ENCODE measurements around the gene DSCAM.
"Not testable (repeated sequence)": the region's sequence is repeated elsewhere in the genome, so short reads cannot be mapped to it uniquely, and the experiment has no call there.

Gene DSCAM

DNA sequence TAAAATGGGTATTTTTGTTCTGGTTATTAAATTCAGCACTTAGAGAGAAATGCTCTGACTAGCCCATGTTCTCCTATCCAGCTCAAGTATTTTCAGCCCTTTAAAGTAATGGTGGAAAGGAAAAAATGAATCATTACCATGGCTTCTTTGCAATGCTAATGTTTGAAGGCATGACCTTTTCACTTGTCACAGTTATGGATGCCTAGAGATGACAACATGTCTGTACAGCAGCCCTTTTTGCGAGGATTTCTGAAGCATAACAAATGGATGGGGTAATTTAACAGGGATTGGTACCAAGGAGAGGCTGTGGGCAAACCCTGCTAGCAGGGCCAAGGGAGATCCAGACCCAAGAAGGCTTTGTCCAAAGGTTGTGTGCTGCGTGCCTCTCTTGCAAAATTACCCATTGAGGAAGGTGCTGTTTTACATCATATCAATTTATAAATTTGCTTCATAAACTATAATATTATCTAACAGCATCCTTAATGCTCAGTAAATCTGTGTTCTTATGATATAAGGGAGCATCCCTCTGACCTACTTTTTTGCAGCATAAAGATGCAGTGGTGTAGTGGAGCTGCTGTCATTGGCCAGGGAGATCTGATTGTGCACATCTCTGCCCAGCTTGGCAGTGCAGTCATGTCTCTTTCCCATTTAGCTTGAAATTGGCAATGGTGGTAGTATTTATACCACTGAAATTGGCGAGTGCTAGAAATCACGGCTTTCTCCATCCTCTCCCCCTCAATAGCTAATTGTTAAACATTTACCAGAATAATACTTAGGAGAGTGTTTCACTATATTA lies 652.6 kb downstream of the DSCAM start:
- Mint-ChIP-seq H3K36me3 (no peaks in the 10 kb centered on the region), H3K4me3 (no peak overlapping the region), H3K4me1 (no peaks in the 10 kb centered on the region), H3K9me3 (peaks cover 12% of the 10 kb centered on the region), H3K27ac (no peak overlapping the region)
- no peak for ATAC-seq
- no peak for DNase-seq (ENCODE audit: low spot score in 2 of 2)

DNA sequence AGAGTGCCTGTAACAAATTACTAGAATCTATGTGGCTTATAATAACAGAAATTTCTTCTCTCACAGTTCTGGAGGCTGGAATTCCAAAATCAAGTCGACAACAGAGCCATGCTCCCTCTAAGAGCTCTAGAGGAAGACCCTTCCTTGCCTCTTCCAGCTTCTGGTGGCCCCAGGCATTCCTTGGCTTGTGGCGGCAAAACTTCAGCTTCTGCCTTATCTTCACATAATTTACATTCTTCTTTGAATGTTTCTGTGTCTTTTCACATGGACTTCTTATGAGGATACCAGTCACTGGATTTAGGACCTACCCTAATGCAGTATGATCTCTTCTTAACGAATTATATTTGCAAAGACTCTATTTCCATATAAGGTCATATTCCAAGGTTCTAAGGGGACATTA lies 655.3 kb downstream of the DSCAM start:
- ATAC-seq = no peak

DNA sequence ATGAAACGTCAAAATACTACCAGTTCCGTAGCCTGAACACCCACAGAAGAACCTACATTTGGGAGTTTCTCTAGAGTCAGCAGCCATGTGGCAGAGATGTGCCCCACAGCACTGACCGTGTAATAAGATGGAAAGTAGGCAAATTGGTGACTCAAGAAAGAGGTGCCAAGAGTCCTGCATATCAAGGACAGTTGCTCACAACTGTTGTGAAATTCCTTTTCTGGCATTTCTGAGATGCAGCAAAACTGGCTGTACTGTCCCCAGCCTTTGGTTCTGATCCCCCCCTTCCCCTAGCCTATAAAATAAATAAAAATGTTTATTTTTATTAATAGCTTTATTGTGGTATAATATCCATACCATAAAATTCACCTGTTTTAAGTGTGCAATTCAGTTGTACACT lies 655.8 kb downstream of the DSCAM start:
- Mint-ChIP-seq H3K4me1 (no peaks in the 10 kb centered on the region), H3K9me3 (peaks cover 7% of the 10 kb centered on the region), H3K36me3 (no peaks in the 10 kb centered on the region), H3K27ac (no peak overlapping the region), H3K4me3 (no peak overlapping the region)
- ATAC-seq (no peak), DNase-seq (ENCODE audit: low spot score in 2 of 2) (no peak)

More for the DNA sequence above, 655.3 kb downstream of the DSCAM start:
- no peaks in the 10 kb centered on the region for H3K4me1 Mint-ChIP-seq
- DNase-seq (ENCODE audit: low spot score in 2 of 2) = no peak
- H3K27ac Mint-ChIP-seq = no peak overlapping the region
- no peak overlapping the region for H3K4me3 Mint-ChIP-seq
- no peaks in the 10 kb centered on the region for H3K36me3 Mint-ChIP-seq
- peaks cover 9% of the 10 kb centered on the region for H3K9me3 Mint-ChIP-seq

DNA sequence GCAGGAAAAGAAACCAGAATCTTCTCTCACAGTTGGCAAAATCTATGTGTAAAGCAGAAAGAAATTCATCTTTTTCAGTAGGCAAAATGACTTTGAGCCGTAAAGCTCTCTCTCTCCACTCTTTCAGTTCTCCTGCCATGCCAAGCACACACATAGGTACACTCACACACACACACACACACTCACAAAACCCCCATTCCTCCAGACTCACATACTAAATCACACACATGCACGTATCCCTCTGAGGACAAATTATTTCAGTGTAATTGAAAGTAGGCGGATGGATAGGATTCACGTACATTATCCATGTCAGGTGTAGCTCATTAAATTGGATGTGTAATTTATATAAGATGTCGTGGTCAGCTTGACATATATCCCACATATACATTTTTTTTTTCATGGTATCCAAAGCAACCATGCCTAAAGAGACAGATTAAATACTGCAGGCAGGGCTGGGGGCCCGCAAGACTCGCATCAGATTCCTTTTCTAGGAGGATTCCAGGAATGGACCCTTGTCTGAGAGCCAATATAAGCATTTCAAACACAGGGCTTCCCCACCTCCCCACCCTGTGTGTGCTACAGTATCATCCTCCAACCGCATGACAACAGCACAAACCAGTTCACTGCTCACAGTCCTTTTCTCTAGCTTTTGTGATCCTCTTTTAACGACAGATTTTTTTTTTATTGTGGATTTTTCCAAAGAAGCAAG lies 658.9 kb downstream of the DSCAM start:
- Mint-ChIP-seq H3K4me3 (no peak overlapping the region), H3K27ac (no peak overlapping the region), H3K4me1 (no peaks in the 10 kb centered on the region), H3K9me3 (peaks cover 11% of the 10 kb centered on the region), H3K36me3 (no peaks in the 10 kb centered on the region)
- no peak for DNase-seq (ENCODE audit: low spot score in 2 of 2)
- no peak for ATAC-seq

DNA sequence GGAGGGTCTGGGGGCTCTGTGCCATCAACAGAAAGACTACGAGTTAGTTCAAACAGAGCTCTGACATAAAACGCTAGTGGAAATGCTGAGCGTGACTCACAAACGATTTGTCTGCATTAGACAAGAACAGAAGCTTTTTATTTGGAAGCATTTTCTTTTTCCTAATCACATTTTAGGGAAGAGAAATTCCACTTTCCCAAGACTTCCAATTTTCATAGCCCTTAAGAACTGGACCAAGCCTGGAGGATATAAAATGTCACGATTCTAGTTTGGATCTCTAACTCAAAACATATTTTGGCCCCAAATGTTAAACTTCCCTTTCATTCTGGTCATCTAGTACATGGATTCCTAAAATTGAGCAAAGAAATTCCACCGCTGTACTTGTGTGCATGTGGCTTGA lies 659.7 kb downstream of the DSCAM start:
- Mint-ChIP-seq H3K4me1 (no peaks in the 10 kb centered on the region), H3K4me3 (no peak overlapping the region), H3K27ac (no peak overlapping the region), H3K9me3 (peaks cover 7% of the 10 kb centered on the region), H3K36me3 (no peaks in the 10 kb centered on the region)
- ATAC-seq = no peak
- no peak for DNase-seq (ENCODE audit: low spot score in 2 of 2)

DNA sequence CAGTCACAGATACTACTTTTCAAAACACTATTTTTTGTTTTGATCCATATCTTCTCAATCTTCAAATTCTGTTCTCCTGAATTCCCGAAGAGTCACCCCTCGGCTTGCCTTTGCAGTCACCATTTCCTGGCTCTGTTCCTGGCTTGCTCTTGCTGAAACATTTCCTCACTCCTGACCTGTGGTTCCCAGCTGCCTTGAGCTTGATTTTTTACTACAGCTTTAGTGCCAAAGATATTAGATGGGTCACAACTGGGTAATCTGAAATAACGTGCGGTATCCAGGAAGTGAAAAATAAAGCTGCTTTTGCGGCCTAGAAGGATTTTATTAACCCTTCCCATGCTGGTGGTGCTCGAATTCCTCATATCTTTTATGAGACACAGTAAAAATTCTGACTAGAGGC lies 660.9 kb downstream of the DSCAM start:
- peaks cover 16% of the 10 kb centered on the region for H3K9me3 Mint-ChIP-seq

DNA sequence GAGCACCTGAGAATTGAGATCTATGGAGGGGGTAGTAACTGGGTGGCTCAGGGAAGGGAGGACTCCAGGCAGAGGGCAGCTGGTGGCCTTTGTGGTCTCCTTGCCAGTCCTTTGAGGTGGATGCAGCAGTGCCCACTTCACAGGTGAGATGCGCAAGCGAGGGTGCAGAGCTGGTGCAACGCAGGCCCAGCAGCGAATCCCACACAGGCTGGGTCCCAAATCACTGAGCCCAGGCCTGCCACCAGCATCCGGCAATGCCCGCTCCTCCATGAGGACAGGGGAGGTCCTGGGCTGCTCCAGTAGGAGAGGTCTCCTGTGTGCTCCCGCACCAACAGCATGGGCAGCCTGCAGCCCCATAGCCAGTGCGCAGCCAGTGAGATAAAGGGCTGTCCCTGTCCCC lies 661.8 kb downstream of the DSCAM start:
- Mint-ChIP-seq H3K4me3 (no peak overlapping the region), H3K4me1 (no peaks in the 10 kb centered on the region), H3K27ac (no peak overlapping the region), H3K36me3 (no peaks in the 10 kb centered on the region), H3K9me3 (peaks cover 21% of the 10 kb centered on the region)
- no peak for DNase-seq (ENCODE audit: low spot score in 2 of 2)
- ATAC-seq = no peak

More for the DNA sequence above, 660.9 kb downstream of the DSCAM start:
- no peaks in the 10 kb centered on the region for H3K36me3 Mint-ChIP-seq
- DNase-seq (ENCODE audit: low spot score in 2 of 2) (no peak), ATAC-seq (no peak)
- H3K4me3 Mint-ChIP-seq = no peak overlapping the region
- no peak overlapping the region for H3K27ac Mint-ChIP-seq
- no peaks in the 10 kb centered on the region for H3K4me1 Mint-ChIP-seq

DNA sequence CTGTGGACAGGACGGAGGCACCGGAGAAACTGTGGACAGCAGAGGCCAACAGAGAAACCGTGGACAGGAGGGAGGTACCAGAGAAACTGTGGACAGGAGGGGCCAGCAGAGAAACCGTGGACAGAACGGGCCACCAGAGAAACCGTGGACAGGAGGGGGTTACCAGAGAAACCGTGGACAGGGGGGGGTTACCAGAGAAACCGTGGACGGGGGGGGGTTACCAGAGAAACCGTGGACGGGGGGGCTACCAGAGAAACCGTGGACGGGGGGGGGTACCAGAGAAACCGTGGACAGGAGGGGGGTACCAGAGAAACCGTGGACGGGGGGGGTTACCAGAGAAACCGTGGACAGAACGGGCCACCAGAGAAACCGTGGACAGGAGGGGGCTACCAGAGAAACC lies 664.5 kb downstream of the DSCAM start:
- not testable (repeated sequence) for H3K27ac Mint-ChIP-seq; ATAC-seq; DNase-seq (ENCODE audit: low spot score in 2 of 2); H3K4me3 Mint-ChIP-seq; H3K4me1 Mint-ChIP-seq; H3K36me3 Mint-ChIP-seq
- peaks cover 19% of the 10 kb centered on the region for H3K9me3 Mint-ChIP-seq

DNA sequence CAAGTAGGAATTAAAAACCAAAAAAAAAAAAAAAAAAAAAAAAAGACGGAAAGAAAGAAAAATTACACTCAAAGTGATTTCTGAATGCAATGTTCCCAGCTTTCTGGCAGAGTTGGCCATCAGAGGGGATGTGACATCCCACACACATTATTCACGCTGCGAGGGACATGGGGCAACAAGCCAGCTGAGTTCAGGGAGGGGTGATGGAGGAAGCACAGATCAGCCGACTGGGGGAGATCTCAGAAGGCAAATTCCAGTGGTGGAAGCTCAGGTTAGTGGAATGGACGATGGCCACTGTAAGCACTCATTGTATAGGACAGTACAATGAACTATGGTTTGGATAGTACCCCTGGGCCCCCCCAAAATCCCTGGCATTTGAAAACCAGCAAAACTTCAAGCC lies 667.8 kb downstream of the DSCAM start:
- no peak for DNase-seq (ENCODE audit: low spot score in 2 of 2)
- H3K27ac Mint-ChIP-seq = no peak overlapping the region
- H3K4me3 Mint-ChIP-seq = no peak overlapping the region
- no peaks in the 10 kb centered on the region for H3K4me1 Mint-ChIP-seq
- peaks cover 22% of the 10 kb centered on the region for H3K9me3 Mint-ChIP-seq
- H3K36me3 Mint-ChIP-seq = no peaks in the 10 kb centered on the region
- no peak for ATAC-seq

DNA sequence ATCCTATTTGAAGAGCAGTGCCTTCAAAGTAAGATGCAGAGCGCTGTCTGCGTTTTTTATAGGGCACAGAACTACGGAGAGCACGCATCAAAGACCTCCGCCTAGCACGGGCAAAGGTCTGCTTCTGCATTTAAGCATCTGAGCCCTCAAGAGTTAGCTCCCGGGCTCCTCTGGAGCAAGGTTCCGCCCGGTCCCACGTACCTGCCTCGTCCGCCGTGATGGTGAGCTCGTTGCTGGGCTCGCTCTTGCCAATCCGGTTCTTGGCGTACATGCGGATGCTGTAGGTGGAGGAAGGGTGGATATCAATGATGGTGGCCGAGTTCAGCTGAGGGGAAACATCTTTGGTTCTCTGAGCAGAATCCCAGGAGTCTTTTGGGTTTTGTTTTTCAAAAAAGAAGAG lies 668.2 kb downstream of the DSCAM start:
- no peaks in the 10 kb centered on the region for H3K36me3 Mint-ChIP-seq
- H3K27ac Mint-ChIP-seq = no peak overlapping the region
- no peak overlapping the region for H3K4me3 Mint-ChIP-seq
- H3K4me1 Mint-ChIP-seq = no peaks in the 10 kb centered on the region
- DNase-seq (ENCODE audit: low spot score in 2 of 2) = no peak
- peaks cover 22% of the 10 kb centered on the region for H3K9me3 Mint-ChIP-seq
- no peak for ATAC-seq

DNA sequence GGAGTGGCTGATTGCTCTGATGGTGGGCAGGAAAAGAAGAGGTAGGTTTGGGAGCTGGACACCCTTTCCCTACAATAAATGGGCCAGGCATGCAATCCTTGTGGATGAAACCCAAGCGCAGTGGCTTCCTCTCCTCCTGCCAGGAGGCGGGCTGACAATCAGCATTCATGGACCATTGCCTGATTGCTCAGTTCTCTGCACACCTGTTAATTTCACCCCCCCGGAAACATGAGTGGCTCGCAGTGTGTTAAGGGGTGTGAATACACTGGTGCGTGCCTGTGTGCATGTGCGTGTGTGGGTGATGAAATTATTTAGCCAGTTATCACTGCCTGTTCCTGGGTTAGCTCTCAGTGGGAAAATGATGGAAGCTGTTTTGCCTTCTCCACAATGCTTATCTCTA lies 669.0 kb downstream of the DSCAM start:
- H3K9me3 Mint-ChIP-seq = peaks cover 22% of the 10 kb centered on the region
- H3K36me3 Mint-ChIP-seq = no peaks in the 10 kb centered on the region
- no peak overlapping the region for H3K27ac Mint-ChIP-seq
- ATAC-seq (no peak), DNase-seq (ENCODE audit: low spot score in 2 of 2) (no peak)
- no peaks in the 10 kb centered on the region for H3K4me1 Mint-ChIP-seq
- H3K4me3 Mint-ChIP-seq = no peak overlapping the region

DNA sequence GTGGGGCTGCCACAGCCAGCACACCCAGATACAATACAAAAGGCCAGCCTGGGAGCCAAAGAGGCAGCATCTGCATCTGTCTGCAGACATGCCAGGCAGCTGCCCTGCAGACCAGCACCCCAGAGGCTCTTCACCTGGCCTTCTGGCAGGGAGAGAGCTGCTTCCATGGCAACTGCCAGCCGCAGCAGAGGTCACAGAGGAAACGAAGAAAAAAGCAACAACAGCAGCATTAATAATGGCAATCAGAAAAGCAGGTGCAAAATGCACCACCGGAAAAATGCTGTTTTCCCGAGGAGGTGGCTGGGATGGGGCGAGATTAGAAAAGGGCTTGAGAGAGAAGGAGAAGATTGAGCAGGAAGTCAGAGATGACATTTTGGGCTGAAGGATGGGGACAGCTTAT lies 670.2 kb downstream of the DSCAM start:
- H3K27ac Mint-ChIP-seq = no peak overlapping the region
- ATAC-seq (no peak), DNase-seq (ENCODE audit: low spot score in 2 of 2) (no peak)
- H3K4me3 Mint-ChIP-seq = no peak overlapping the region
- peaks cover 16% of the 10 kb centered on the region for H3K9me3 Mint-ChIP-seq
- H3K4me1 Mint-ChIP-seq = no peaks in the 10 kb centered on the region
- no peaks in the 10 kb centered on the region for H3K36me3 Mint-ChIP-seq

DNA sequence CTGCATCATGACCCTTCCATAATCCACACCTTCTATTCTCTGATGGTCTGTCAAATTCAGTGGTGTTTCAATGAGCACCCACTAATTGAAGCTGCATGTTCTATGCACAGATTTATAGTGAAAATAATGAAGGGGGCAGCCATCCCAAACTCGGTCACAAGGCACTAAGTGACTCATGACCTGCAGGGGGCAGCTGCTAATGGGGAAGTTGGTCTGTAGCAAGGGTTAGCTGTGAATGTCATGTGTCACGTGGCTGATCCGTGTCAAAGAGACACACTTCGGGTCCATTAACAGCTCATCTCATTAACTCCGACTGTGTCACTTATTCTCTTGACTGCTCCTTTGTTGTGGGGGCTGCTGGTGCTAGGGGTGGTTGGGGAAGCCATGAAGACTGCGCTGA lies 673.1 kb downstream of the DSCAM start:
- DNase-seq (ENCODE audit: low spot score in 2 of 2) (no peak), ATAC-seq (no peak)
- no peak overlapping the region for H3K4me3 Mint-ChIP-seq
- H3K27ac Mint-ChIP-seq = no peak overlapping the region
- H3K36me3 Mint-ChIP-seq = no peaks in the 10 kb centered on the region
- H3K9me3 Mint-ChIP-seq = peaks cover 11% of the 10 kb centered on the region
- H3K4me1 Mint-ChIP-seq = no peaks in the 10 kb centered on the region

DNA sequence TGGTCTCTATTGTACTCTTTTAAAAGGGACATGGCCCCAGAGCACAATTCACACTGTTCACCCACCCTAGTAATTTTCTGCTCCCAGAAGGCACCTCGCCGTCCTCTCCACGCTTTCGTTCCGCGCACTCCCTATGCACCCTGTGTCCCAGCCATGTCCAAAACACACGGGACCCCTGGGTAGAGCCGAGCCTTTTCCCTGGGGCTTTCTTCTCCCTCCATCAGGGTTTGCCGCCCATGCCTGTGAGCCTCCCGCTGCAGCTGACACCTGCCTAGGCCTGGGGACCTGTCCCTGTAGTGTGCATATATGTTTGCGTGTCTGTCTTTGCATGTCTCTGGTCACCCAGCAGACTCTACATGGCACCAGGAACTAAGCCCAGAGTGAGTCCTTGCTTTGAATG lies 677.0 kb downstream of the DSCAM start:
- no peak overlapping the region for H3K4me3 Mint-ChIP-seq
- ATAC-seq = no peak

DNA sequence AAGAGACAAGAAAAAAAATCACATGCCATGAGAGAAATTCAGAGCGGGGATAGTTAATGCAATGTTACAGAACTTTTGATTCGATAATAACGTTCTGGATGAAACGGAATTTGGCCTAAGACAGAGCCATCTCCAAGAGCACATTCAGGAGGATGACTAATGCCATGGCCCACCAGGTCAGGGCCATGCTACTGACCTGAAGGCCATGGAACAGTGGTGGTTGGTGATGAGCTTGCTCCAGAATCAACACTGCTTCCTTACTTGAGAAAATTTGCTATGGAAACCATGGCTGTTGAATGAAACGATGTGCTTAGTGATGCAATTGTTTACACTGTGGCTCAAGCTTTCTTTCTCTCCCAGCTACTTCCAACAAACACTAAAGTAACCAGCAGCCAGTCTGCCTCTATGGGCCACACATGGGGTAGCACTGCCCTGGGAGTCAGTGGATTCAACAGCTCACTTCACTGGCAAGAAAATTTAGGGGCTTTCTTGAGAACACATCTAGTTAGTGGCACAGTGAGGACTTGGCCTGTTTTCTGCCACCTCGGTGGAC lies 680.6 kb downstream of the DSCAM start:
- Mint-ChIP-seq H3K4me3 (no peak overlapping the region), H3K9me3 (peaks cover 6% of the 10 kb centered on the region), H3K4me1 (no peaks in the 10 kb centered on the region), H3K27ac (no peak overlapping the region), H3K36me3 (no peaks in the 10 kb centered on the region)
- DNase-seq (ENCODE audit: low spot score in 2 of 2) (no peak), ATAC-seq (no peak)

More for the DNA sequence above, 677.0 kb downstream of the DSCAM start:
- no peaks in the 10 kb centered on the region for H3K4me1 Mint-ChIP-seq
- no peak overlapping the region for H3K27ac Mint-ChIP-seq
- peaks cover 6% of the 10 kb centered on the region for H3K9me3 Mint-ChIP-seq
- DNase-seq (ENCODE audit: low spot score in 2 of 2) = no peak
- H3K36me3 Mint-ChIP-seq = no peaks in the 10 kb centered on the region

DNA sequence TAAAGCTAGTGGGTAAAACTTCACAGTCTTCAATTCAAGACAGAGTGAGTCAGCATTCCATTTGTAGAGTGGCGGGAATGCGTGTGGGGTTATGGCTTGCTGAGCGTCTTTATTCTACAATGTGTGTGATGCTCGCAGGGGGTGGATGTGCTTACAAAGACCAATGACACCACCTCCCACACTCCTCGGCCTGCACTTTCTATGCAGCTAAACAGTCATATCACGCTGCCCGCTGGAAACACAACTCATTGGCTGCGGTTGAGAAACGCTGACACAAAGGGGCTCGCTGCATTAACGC lies 681.2 kb downstream of the DSCAM start:
- H3K27ac Mint-ChIP-seq = no peak overlapping the region
- peaks cover 6% of the 10 kb centered on the region for H3K9me3 Mint-ChIP-seq
- no peak overlapping the region for H3K4me3 Mint-ChIP-seq
- ATAC-seq (no peak), DNase-seq (ENCODE audit: low spot score in 2 of 2) (no peak)
- H3K4me1 Mint-ChIP-seq = no peaks in the 10 kb centered on the region
- H3K36me3 Mint-ChIP-seq = no peaks in the 10 kb centered on the region

Data from stimulated activated effector memory CD8-positive, alpha-beta T cell treated with anti-CD3 and anti-CD28 coated beads, Interleukin-12 subunit alpha, Interleukin-12 subunit beta, amount 100 ng/mL, for 72 hours (primary cell).